Stimulated activated CD8-positive, alpha-beta memory T cell treated with anti-CD3 and anti-CD28 coated beads, Interleukin-12 subunit alpha, Interleukin-12 subunit beta, amount 100 ng/mL, for 4 hours (primary cell): ENCODE data around the gene CACNA1C.
"Not testable (repeated sequence)": the region's sequence is repeated elsewhere in the genome, so short reads cannot be mapped to it uniquely, and the experiment has no call there.

Source experiments
- DNase-seq: peaks from one replicate; pipeline ENCODE4 v3.0.0-alpha.2; 2020; ENCODE audit warnings: low read depth

CACNA1C gene

GRCh38 chr12:2234091-2234490, 181.3 kb downstream of the CACNA1C start:
- no peak for DNase-seq

DNA sequence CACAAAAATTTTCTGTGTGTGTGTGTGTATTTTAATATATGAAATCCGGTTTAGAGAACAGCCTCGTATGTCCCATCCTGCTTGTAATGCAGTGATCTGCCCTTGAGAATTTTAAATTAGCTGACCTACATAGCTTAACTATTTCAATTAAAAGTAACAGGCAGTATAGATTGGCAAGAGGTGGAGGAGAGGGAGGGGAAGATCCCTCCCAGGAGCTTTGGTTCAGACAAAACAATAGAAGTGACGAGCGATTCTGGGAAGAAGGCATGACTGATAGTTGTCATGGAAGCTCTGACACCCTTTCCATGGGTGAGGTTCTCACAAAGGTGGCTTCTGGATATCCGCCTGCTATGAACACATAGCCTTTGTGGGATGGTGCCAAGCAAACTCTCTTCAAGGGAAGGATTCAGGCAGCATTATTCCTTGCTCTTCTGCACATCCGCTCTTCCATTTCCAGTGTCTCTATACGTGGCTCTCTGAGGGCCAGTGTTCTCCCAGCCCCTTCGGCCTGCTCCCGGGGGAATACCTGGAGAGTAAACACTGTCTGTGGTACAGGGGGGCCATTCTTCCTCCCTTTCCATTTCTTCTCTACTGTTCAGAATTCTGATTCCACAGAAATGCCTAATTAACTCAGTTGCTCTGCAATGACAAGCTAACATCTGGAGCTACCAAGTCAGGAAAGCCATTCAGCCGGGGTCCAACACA, 182.0 kb downstream of the CACNA1C start:
- no peak for DNase-seq

- DNase-seq, result no peak
Measured at GRCh38 chr12:2236506-2237294, 183.9 kb downstream of the CACNA1C start.

- DNase-seq, result no peak
Measured at GRCh38 chr12:2238111-2238510, 185.3 kb downstream of the CACNA1C start.

DNA sequence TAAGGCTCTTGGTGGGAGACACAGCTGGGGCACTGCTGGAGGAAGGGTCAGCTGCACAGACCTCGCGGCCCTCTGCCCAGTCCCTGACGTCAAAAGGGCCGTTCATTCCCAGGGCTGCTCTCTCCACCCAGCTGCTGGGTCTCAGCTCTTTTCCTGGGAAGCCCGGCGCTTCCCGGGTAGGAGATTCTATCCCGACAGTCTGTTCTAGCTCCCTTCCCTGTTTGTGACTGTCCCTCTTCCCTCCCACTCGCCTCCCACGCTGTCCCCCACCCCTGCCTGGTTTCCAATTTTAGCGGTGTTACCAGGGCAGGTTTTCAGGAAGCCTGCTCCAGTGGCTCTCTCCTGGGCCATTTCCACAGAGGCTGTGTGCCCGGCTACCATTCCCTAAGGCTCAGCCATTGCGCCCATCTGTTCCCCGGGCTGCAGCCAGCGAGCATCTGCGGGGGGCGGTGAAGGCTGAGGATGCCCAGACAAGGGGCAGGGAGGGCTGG, 186.6 kb downstream of the CACNA1C start:
- no peak for DNase-seq

- no peak for DNase-seq
Measured at GRCh38 chr12:2240390-2240789, 187.6 kb downstream of the CACNA1C start.

DNA sequence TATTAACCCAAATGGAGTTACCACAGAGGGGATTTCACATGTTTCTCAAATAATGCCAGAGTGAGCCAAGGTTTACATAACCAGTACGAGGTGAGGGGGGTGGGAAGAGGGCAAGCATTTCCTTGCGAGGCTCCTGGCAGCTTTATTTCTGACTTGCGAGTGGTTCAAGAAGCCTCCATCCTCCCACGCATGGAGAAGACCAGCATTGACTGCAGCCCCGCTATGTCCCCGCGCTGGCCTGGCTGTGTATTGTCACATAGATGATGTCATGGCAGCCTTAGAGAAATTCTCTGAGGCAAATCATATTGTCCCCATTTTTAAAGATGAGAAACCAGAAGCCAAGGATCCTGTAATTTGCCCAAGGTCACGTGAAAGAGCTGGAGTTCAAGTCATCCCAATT, 188.2 kb downstream of the CACNA1C start:
- DNase-seq, result no peak

DNA sequence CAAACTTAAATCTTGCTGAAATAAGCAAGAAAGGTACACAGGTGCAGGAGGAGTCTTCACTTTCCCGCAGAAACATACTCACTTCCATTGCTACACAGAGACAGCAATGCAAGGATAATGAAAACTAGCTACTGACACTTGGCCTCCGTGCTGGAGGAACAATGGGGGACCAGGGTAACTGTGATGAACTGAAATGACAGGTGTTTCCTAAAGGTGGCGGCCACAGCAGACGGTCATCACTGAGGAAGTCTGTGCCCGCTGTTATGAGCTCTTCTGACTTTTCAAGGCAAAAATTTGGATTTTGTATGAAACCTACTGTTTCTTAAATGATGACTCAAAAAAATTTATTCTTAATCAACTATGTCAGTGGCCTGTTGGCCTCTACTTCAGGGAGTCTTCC, 189.4 kb downstream of the CACNA1C start:
- DNase-seq, result no peak

DNA sequence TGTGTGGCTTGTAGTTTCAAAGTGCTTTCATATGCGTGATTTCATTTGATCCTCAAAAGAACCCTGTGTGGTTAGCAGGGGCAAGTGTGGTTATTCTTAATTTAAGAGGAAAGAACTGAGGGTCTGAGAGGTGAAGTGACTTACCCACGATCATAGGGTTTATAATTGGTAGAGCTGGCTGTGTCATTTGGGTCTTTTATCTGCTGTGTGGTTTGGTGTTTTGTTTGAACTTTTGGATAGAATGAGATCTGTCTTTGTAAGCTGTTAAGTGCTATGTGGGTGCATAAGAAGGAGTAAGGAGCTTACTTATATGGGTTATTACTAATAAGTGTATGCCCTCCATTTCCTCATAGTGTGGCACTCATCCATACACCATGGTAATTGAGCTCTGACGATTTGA, 190.0 kb downstream of the CACNA1C start:
- DNase-seq, result no peak

DNA sequence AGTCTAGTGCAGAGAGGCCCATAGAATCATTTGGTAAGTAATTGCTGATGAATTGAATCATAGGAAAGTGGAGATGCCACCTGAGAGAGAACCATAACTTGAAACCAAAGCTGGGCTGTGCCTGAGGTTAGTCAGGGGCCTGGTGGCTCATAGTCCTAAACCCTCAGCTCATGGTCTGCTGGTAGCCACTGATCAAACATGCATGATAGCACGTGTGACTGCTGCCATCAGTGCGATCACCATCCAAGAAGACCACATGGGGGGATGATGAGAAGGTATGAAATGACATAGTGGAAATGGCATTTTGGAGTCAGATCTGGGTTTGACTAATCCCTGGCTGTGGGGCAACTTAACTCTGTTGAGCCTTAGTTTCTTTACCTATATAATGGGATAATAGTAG, 190.5 kb downstream of the CACNA1C start:
- DNase-seq, result no peak

DNA sequence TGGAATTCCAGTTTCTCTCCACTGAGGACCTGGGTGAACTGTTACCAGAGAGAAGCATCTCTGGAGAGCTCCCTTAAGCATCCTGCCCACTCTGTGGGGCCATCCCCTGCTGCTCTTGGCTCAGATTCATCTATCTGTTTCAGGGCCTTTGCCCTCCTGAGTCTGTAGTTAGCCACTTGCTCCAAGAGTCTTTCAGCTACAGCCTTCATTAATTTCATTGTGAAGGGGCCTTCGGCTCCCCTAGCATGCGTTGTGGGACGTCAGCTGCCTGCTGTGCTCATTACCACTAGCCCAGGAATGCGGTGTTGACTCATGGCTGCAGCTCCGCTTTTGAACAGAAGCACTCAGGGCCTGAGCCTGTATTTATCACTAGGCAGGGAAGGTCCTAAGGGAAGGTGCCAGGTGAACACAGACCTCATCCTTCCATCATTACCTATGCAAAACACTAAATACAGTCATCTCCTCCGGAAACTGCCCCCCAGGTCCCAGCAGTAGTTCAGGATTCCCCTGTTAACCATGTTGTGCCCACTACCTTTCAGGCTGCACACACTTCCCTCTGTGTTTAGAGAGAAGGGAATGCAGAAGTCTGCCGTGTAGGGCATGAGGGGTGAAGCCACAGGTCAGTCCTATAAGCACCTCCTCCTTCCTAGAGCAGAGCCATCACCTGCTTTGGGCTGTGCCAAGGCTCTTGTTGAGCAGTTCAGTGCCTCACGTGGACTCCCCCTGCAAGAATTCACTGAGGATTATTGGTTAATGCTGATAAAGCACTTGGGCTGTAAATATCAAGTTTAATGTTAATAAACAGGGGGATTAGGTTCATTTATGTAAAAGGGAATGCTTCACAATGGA, 191.4 kb downstream of the CACNA1C start:
- DNase-seq, result no peak

DNA sequence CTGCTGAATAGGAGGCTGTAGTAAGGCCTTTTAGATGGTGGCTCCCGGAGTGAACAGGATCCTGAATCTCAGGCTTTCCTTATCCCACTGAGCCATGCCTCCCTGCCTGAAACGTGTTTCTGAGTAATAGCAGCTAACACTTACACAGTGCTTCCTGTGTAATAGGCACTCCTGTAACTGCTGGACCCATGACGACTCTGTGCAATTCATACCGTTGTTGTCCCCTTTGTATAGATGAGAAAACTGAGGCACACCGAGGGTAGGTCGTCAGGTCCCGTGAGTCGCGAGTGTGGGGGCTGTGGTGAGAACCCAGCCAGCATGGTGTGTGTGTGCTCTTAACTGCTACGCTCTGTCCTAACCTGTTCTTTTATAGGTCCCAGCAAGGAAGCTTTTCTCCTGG, 193.6 kb downstream of the CACNA1C start:
- DNase-seq, result no peak

DNA sequence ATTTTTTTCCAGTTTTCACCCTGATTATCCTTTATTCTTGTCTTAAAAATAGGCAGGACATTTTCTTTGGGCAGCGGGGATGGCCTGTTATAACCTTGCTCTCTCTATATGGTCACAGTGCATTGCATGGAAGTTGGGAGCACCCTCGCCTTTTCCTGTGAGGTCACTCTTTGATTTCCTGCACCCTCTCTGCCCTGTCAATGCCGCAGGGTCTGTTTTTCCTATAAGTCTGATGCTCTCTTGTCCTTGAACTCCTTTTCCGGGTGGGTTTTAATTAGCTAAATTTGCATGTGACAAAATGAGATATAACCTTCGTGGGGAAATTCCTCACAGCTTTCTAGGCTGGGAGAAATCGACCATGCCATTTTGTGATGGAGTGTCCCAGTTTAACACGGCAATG, 194.3 kb downstream of the CACNA1C start:
- DNase-seq, result no peak

GRCh38 chr12:2247596-2247995, 194.8 kb downstream of the CACNA1C start:
- no peak for DNase-seq

- no peak for DNase-seq
Measured at GRCh38 chr12:2248087-2248900, 195.5 kb downstream of the CACNA1C start.

DNA sequence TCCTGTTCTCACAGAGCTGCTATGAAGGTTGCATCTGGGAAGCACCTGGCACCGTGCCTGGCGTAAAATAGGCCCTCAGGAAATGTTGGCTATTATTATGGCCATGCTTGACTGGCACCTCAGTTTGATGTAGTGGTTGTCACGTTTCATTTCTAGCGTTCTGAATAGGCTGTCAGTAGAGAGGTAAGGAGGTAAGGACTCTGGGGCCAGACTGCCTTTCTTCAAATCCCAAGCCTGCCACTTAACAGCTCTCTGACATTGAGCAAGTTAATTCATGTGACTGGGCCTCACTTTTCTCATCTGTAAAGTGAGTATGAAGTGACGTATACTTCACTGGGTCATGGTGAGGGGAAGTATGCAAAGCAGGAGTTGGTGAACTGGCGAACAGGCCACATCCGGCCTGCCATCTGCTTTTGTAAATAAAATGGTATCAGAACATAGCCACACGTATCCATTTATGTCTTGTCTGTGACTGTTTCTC, 196.2 kb downstream of the CACNA1C start:
- no peak for DNase-seq

DNA sequence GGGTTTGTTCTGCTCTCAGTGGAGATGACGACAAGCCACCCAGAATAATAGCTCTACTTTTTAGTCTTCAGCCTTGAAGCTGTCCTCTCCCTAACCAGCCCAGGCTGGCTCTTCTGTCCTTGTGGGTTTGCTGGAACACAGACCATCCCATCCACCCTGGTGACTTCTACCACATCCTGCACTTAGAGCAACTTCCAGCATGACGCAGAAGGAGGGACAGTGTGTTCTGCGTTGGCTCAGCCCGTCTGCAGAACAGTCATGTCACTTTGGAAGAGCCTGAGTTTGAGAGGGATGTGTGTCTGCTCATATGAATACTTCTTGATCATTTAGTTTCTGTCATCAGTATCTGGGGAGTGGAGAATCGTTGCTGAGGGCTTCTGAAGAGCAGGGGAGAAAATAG, 198.0 kb downstream of the CACNA1C start:
- DNase-seq, result no peak

- DNase-seq, result no peak
Measured at GRCh38 chr12:2251526-2252209, 198.9 kb downstream of the CACNA1C start.

DNA sequence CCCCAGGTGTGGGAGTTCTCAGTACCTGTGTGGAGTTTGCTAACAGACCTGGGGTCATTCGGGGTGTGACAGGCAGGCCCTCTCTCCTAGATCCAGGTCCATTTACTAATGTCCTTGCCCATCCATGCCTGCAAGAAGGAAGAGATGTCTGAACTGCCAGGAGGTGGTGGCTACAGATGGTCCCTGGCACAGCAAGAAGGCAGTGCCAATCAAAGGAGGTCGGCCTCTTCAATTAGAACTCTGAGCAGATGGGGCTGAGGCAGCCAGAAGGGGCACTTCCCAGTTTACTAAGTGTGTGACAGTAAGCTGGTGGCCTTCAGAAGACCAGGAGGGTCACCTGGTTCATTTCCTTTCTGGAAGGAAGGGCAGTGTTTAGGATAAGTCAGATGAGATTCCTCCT, 202.5 kb downstream of the CACNA1C start:
- DNase-seq, result no peak

- not testable (repeated sequence) for DNase-seq
Measured at GRCh38 chr12:2255731-2256130, 202.9 kb downstream of the CACNA1C start.

DNA sequence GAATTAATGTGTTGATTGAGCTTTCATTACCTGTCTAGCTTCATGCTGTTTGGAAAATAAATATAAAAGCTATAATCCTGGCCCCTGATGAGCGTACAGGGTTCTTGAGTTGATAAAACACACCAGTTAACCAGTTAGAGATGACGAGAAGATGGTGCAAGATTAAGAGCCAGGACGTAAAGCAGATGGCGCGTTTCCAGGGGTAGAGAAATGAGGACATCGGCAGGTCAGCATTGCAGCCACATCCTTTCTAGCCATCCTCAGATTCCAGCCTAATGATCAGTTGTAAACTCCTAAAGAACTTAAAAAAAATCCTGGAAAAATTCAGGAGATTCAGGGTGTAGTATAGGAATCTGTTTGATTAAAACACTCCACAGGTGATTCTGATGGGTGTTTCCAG, 203.7 kb downstream of the CACNA1C start:
- DNase-seq, result no peak
